Mesothelial cell of epicardium (in vitro differentiated cells): ENCODE measurements around the gene DCHS1. TPM values are rescaled to one million over a fixed set of nuclear protein-coding genes. Genes with fewer than 3 reads are reported as not detected.

Source experiments
- DNase-seq, 2 experiments: peaks; one replicate each; pipeline ENCODE4 v3.0.0; 2021; ENCODE audit warnings: low spot score in 2 of 2; ENCODE audit not compliant: unreplicated experiment in 2 of 2
- H3K27ac Mint-ChIP-seq: 2 replicates; pipeline ENCODE4 v1.8.0; 2021; ENCODE audit warnings: mixed read lengths
- H3K27me3 Mint-ChIP-seq: 2 replicates; pipeline ENCODE4 v1.8.0; 2021; ENCODE audit warnings: low read depth, mixed read lengths
- H3K36me3 Mint-ChIP-seq: 2 replicates; pipeline ENCODE4 v1.8.0; 2021; ENCODE audit warnings: mixed read lengths
- H3K4me1 Mint-ChIP-seq: 2 replicates; pipeline ENCODE4 v1.8.0; 2021; ENCODE audit warnings: mixed read lengths
- H3K4me3 Mint-ChIP-seq: 2 replicates; pipeline ENCODE4 v1.8.0; 2021; ENCODE audit warnings: mild to moderate bottlenecking, moderate library complexity, mixed read lengths
- H3K9me3 Mint-ChIP-seq: 2 replicates; pipeline ENCODE4 v1.8.0; 2021; ENCODE audit warnings: mixed read lengths
- total RNA-seq: library from RNA; stranded (reverse); gene quantifications from 3 replicates; pipeline ENCODE4 v1.2.1, GENCODE V29; 2021
- TF ChIP-seq, protein P1 (sequence below): fragments of 200-600 bp; sonication (generic); IDR thresholded peaks from one replicate; pipeline ENCODE4 v1.5.0; 2021; ENCODE audit warnings: antibody characterized with exemption; ENCODE audit not compliant: unreplicated experiment

Gene DCHS1
- total RNA-seq, 1 donor from 2014 or later = 81.2 TPM

DNA sequence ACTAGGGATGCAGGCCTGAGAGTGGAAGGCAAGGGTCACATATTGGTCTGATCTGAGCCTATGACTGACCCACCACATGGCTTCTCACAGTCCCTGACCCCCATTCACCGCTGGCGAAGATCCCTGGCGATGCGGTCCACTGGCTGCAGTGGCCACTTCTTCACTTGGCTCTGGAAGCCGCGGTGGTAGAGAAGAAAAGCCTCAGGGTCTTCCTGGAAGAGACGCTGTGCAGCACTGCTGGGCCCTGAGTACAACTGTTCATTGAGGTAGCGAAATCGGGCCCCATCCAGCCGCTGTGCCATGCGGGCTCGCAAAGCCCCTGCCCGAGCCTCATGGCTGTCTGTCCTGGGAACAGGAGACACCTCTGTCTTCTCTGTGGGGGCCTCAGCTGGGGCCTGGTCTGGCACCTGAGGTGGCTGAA lies 54.6 kb downstream of the DCHS1 start:
- Mint-ChIP-seq H3K4me1 (peaks cover 2% of the 10 kb centered on the region), H3K27me3 (no peaks in the 10 kb centered on the region), H3K9me3 (no peaks in the 10 kb centered on the region), H3K36me3 (peaks cover 8% of the 10 kb centered on the region), H3K4me3 (no peak overlapping the region), H3K27ac (no peak overlapping the region)
- peak in 1 of 2 experiments; percentile 29 for DNase-seq
- TF ChIP-seq, protein P1, sequence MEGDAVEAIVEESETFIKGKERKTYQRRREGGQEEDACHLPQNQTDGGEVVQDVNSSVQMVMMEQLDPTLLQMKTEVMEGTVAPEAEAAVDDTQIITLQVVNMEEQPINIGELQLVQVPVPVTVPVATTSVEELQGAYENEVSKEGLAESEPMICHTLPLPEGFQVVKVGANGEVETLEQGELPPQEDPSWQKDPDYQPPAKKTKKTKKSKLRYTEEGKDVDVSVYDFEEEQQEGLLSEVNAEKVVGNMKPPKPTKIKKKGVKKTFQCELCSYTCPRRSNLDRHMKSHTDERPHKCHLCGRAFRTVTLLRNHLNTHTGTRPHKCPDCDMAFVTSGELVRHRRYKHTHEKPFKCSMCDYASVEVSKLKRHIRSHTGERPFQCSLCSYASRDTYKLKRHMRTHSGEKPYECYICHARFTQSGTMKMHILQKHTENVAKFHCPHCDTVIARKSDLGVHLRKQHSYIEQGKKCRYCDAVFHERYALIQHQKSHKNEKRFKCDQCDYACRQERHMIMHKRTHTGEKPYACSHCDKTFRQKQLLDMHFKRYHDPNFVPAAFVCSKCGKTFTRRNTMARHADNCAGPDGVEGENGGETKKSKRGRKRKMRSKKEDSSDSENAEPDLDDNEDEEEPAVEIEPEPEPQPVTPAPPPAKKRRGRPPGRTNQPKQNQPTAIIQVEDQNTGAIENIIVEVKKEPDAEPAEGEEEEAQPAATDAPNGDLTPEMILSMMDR = no peak

GRCh38 chr11:6599881-6600390 lies 55.7 kb downstream of the DCHS1 start:
- peaks cover 9% of the 10 kb centered on the region for H3K36me3 Mint-ChIP-seq

GRCh38 chr11:6599449-6599848 lies 56.2 kb downstream of the DCHS1 start:
- Mint-ChIP-seq H3K36me3 (peaks cover 12% of the 10 kb centered on the region), H3K27ac (no peak overlapping the region), H3K4me1 (no peaks in the 10 kb centered on the region), H3K9me3 (no peaks in the 10 kb centered on the region), H3K27me3 (no peaks in the 10 kb centered on the region), H3K4me3 (no peak overlapping the region)
- DNase-seq = no peak
- TF ChIP-seq, protein P1 = no peak

More at GRCh38 chr11:6599881-6600390, 55.7 kb downstream of the DCHS1 start:
- TF ChIP-seq, protein P1 = no peak
- Mint-ChIP-seq H3K4me3 (no peak overlapping the region), H3K9me3 (no peaks in the 10 kb centered on the region), H3K27ac (no peak overlapping the region), H3K27me3 (no peaks in the 10 kb centered on the region), H3K4me1 (no peaks in the 10 kb centered on the region)
- no peak for DNase-seq

DNA sequence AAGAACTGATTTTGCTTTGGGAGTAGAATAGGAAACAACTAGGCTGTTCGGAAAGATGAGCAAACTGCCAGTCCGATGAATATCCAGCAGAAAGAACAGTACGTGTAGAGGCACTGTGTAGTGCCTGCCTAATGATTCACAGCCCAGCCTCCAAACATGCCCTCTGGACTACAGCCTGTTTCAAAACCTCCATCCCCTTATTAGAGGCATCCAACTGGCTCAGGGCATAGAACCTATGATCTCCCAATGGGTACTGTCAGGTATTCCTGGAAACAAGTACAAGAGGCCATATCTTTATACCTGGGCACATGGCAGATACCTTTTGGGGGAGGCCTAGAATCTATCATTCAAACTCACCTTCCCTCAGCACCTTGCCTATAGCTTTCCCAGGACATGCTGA lies 57.1 kb downstream of the DCHS1 start:
- TF ChIP-seq, protein P1 = no peak
- H3K27me3 Mint-ChIP-seq = no peaks in the 10 kb centered on the region
- H3K4me1 Mint-ChIP-seq = no peaks in the 10 kb centered on the region
- no peak for DNase-seq
- peaks cover 16% of the 10 kb centered on the region for H3K36me3 Mint-ChIP-seq
- H3K4me3 Mint-ChIP-seq = no peak overlapping the region
- H3K9me3 Mint-ChIP-seq = no peaks in the 10 kb centered on the region
- H3K27ac Mint-ChIP-seq = no peak overlapping the region

- no peak overlapping the region for H3K4me3 Mint-ChIP-seq
Observed at GRCh38 chr11:6596239-6596877, 59.3 kb downstream of the DCHS1 start.

More at GRCh38 chr11:6596239-6596877, 59.3 kb downstream of the DCHS1 start:
- no peak overlapping the region for H3K27ac Mint-ChIP-seq
- H3K9me3 Mint-ChIP-seq = no peaks in the 10 kb centered on the region
- TF ChIP-seq, protein P1 = no peak
- H3K4me1 Mint-ChIP-seq = no peaks in the 10 kb centered on the region
- peaks cover 15% of the 10 kb centered on the region for H3K36me3 Mint-ChIP-seq
- no peaks in the 10 kb centered on the region for H3K27me3 Mint-ChIP-seq
- no peak for DNase-seq
